SH-SY5Y (cell line): Measurements from ENCODE around the gene TM9SF4.

Experiments
- GATA2 ChIP-seq: IDR thresholded peaks from 2 replicates; pipeline ENCODE4 v1.6.1; 2011; ENCODE audit warnings: mild to moderate bottlenecking, low read depth, low read length
- GATA3 ChIP-seq: IDR thresholded peaks from 2 replicates; pipeline ENCODE4 v1.6.1; 2011; ENCODE audit warnings: low read depth, mild to moderate bottlenecking, low read length, moderate library complexity

- no peak for TF ChIP-seq GATA3
- no peak for TF ChIP-seq GATA2
These were observed 82.4 kb downstream of the TM9SF4 start for GRCh38 chr20:32191873-32192272.
